HepG2 (cell line): ENCODE data around the gene CERS4. TPM values are rescaled to one million over a fixed set of nuclear protein-coding genes. Genes with fewer than 3 reads are reported as not detected.

Experiments used
- ARNTL ChIP-seq: sonication (generic); formaldehyde crosslinking; IDR thresholded peaks from 2 replicates; pipeline ENCODE4 v1.4.0; 2020; ENCODE audit warnings: mild to moderate bottlenecking, missing genetic modification reagents
- DRAP1 ChIP-seq: IDR thresholded peaks from 2 replicates; pipeline ENCODE4 v1.6.1; 2016; ENCODE audit warnings: missing genetic modification reagents, missing compliant biosample characterization
- EP300 ChIP-seq, 3 experiments: sonication (generic) in 1 of 3; formaldehyde crosslinking in 1 of 3; IDR thresholded peaks; 2 replicates each; pipeline versions ENCODE4 v1.5.1 to v1.6.1; 2011 to 2020; ENCODE audit warnings: low read depth in 2 of 3, low read length in 2 of 3, borderline replicate concordance in 1 of 3, improper control_type of control experiment in 1 of 3, mild to moderate bottlenecking in 1 of 3, missing genetic modification reagents in 1 of 3, moderate library complexity in 1 of 3
- FOXA3 ChIP-seq: IDR thresholded peaks from 2 replicates; pipeline ENCODE4 v1.6.1; 2016; ENCODE audit warnings: missing genetic modification reagents, missing compliant biosample characterization
- FOXO1 ChIP-seq: sonication (generic); formaldehyde crosslinking; IDR thresholded peaks from 2 replicates; pipeline ENCODE4 v1.4.0; 2020; ENCODE audit warnings: missing genetic modification reagents
- FOXP1 ChIP-seq, 2 experiments: fragments of 450-650 bp in 1 of 2; IDR thresholded peaks; 2 replicates each; pipeline ENCODE4 v1.6.1; 2017 to 2018; ENCODE audit warnings: antibody characterized with exemption in 1 of 2
- HNRNPK ChIP-seq: fragments of 200-400 bp; formaldehyde crosslinking; IDR thresholded peaks from 2 replicates; pipeline ENCODE4 v1.6.1; 2018; ENCODE audit warnings: low read length, low read depth, moderate library complexity, mild to moderate bottlenecking; ENCODE audit not compliant: poor library complexity, severe bottlenecking
- MAZ ChIP-seq, 2 experiments: sonication (generic) in 1 of 2; formaldehyde crosslinking in 1 of 2; IDR thresholded peaks; 2 replicates each; pipeline versions ENCODE4 v1.5.0 to v1.6.1; 2012 to 2020; ENCODE audit warnings: low read depth in 2 of 2, mild to moderate bottlenecking in 2 of 2, borderline replicate concordance in 1 of 2, improper control_type of control experiment in 1 of 2, low read length in 1 of 2, missing genetic modification reagents in 1 of 2, moderate library complexity in 1 of 2
- MED13 ChIP-seq: sonication (generic); formaldehyde crosslinking; IDR thresholded peaks from 2 replicates; pipeline ENCODE4 v1.5.0; 2020; ENCODE audit warnings: missing genetic modification reagents
- MEF2D ChIP-seq: sonication (generic); formaldehyde crosslinking; IDR thresholded peaks from 2 replicates; pipeline ENCODE4 v1.5.1; 2020; ENCODE audit warnings: mild to moderate bottlenecking, missing genetic modification reagents
- MTERF4 ChIP-seq: sonication (generic); formaldehyde crosslinking; IDR thresholded peaks from 2 replicates; pipeline ENCODE4 v1.8.0; 2023; ENCODE audit warnings: mild to moderate bottlenecking, missing genetic modification reagents
- MYC ChIP-seq: sonication (generic); formaldehyde crosslinking; IDR thresholded peaks from 2 replicates; pipeline ENCODE4 v1.9.0; 2021; ENCODE audit warnings: missing genetic modification reagents, borderline replicate concordance
- NR2F6 ChIP-seq, 2 experiments: IDR thresholded peaks; 2 replicates each; pipeline ENCODE4 v1.6.1; 2016; ENCODE audit warnings: antibody characterized with exemption in 1 of 2, mild to moderate bottlenecking in 1 of 2
- PHF21A ChIP-seq: sonication (generic); formaldehyde crosslinking; IDR thresholded peaks from 2 replicates; pipeline ENCODE4 v1.5.0; 2020; ENCODE audit warnings: mild to moderate bottlenecking, missing genetic modification reagents
- POLR2A ChIP-seq, 2 experiments: IDR thresholded peaks; 2 replicates each; pipeline ENCODE4 v1.6.1; 2011; ENCODE audit warnings: low read depth in 2 of 2, low read length in 2 of 2, mild to moderate bottlenecking in 1 of 2, moderate library complexity in 1 of 2; ENCODE audit not compliant: insufficient read depth in 1 of 2
- POLR2G ChIP-seq: fragments of 200-400 bp; formaldehyde crosslinking; IDR thresholded peaks from 2 replicates; pipeline ENCODE4 v1.6.1; 2018; ENCODE audit warnings: mild to moderate bottlenecking, low read depth, low read length, moderate library complexity
- RBFOX2 ChIP-seq: fragments of 200-400 bp; formaldehyde crosslinking; IDR thresholded peaks from 2 replicates; pipeline ENCODE4 v1.6.1; 2017; ENCODE audit warnings: low read depth, mild to moderate bottlenecking, low read length
- RXRA ChIP-seq: sonication (generic); formaldehyde crosslinking; IDR thresholded peaks from 2 replicates; pipeline ENCODE4 v1.5.1; 2020; ENCODE audit warnings: missing genetic modification reagents
- SALL1 ChIP-seq: sonication (generic); formaldehyde crosslinking; IDR thresholded peaks from 2 replicates; pipeline ENCODE4 v1.8.0; 2022; ENCODE audit warnings: mild to moderate bottlenecking, missing genetic modification reagents
- SALL2 ChIP-seq: sonication (generic); formaldehyde crosslinking; IDR thresholded peaks from 2 replicates; pipeline ENCODE4 v1.8.1; 2023; ENCODE audit warnings: mild to moderate bottlenecking, missing genetic modification reagents, inconsistent platforms
- SIN3A ChIP-seq: IDR thresholded peaks from 2 replicates; pipeline ENCODE4 v1.6.1; 2011; ENCODE audit warnings: low read depth, mild to moderate bottlenecking, control low read depth, low read length, borderline replicate concordance
- SP1 ChIP-seq, 2 experiments: fragments of 450-650 bp in 1 of 2; sonication (generic) in 1 of 2; formaldehyde crosslinking in 1 of 2; IDR thresholded peaks; 2 replicates each; pipeline versions ENCODE4 v1.4.0 to v1.6.1; 2016 to 2020; ENCODE audit warnings: missing genetic modification reagents in 1 of 2
- SP4 ChIP-seq: sonication (generic); formaldehyde crosslinking; IDR thresholded peaks from 2 replicates; pipeline ENCODE4 v1.8.1; 2023; ENCODE audit warnings: mild to moderate bottlenecking, missing genetic modification reagents
- ZC3H13 ChIP-seq: sonication (generic); formaldehyde crosslinking; IDR thresholded peaks from 2 replicates; pipeline ENCODE4 v1.8.1; 2023; ENCODE audit warnings: mild to moderate bottlenecking, missing genetic modification reagents, moderate library complexity
- ZMAT5 ChIP-seq: sonication (generic); formaldehyde crosslinking; IDR thresholded peaks from 2 replicates; pipeline ENCODE4 v1.5.0; 2020; ENCODE audit warnings: mild to moderate bottlenecking, low read depth, missing genetic modification reagents, borderline replicate concordance
- ZMYM3 ChIP-seq: sonication (generic); formaldehyde crosslinking; IDR thresholded peaks from 2 replicates; pipeline ENCODE4 v1.5.1; 2020; ENCODE audit warnings: mild to moderate bottlenecking, missing genetic modification reagents
- polyA plus RNA-seq, 8 experiments: library from polyadenylated mRNA; depleted of rRNA in 3 of 8; stranded (reverse) in 7 of 8; unstranded in 1 of 8; fragments of >200 nt; fragmentation: Illumina TruSeq in 4 of 8; extraction: Trizol in 4 of 8; gene quantifications; 2 replicates each; pipeline versions ENCODE4 v1.2.1 to v1.2.3, GENCODE V29; 2011 to 2016; ENCODE audit warnings: low read depth in 4 of 8, missing spikeins in 1 of 8, mixed read lengths in 1 of 8; ENCODE audit not compliant: insufficient read depth in 1 of 8
- total RNA-seq, 5 experiments: library from RNA; depleted of rRNA; stranded (reverse); fragments of >200 nt; fragmentation: Illumina TruSeq; extraction: Trizol; gene quantifications; 2 replicates each; pipeline ENCODE4 v1.2.3, GENCODE V29; 2016; ENCODE audit warnings: low read depth in 1 of 5
- TF ChIP-seq, protein P1 (sequence below): sonication (generic); formaldehyde crosslinking; IDR thresholded peaks from 2 replicates; pipeline ENCODE4 v1.5.0; 2020; ENCODE audit warnings: missing genetic modification reagents

Gene CERS4
- total and polyA plus RNA-seq, 2 of the 13 experiments (the other 11 are each of a cell fraction or from before 2014, with no cell fraction given), result 74.7 to 83.5 TPM

DNA sequence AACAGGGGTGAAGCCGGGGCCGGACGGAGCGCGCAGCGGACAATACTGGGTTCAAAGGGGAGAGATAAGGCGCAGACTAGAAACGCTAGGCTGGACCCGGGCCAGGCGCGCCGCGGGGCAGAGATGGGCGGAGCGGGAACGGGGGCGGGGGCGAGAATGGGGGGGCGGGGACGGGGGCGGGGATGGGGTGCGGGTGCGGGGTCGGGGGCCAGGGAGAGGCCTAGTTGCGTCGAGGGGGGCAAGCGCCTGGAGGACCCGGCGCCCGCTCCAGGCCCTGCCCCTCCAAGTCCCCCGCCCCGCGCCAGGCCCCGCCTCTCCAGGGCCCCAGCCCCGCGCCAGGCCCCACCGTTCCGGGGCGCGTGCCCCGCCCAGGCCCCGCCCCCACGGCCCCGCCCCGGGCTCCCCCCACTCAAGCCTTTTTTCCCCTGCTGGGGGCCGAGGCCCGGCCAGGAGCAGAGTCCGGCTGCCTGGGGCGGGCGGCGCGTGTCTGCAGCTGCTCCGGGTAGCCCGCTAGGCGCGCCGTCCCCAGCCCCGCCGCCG is at the start of gene CERS4 (continued):
- TF ChIP-seq POLR2A (IDR thresholded peaks at IDR 0.05; ENCODE audit: insufficient read depth in 1 of 2, low read depth in 2 of 2, low read length in 2 of 2) (peak in 1 of 2 experiments; percentile 90; a peak in 2 of 4 replicates), ZC3H13 (CRISPR knock-in tag) (peak; percentile 7; the same call in 1 of the 2 replicates), PHF21A (CRISPR knock-in tag) (peak; percentile 66; the same call in 1 of the 2 replicates), MYC (CRISPR knock-in tag) (peak; percentile 5; the same call in 1 of the 2 replicates), SIN3A (peak; percentile 53; the same call in 1 of the 2 replicates), MEF2D (0 out of 2 replicates have a peak, but pooled peaks have one; percentile 4), MAZ (IDR thresholded peaks at IDR 0.05; ENCODE audit: borderline replicate concordance, low read depth, low read length) (0 out of 2 replicates have a peak, but pooled peaks have one; percentile 59), MAZ (CRISPR knock-in tag; IDR thresholded peaks at IDR 0.05; ENCODE audit: low read depth) (peak; percentile 86), ZMYM3 (CRISPR knock-in tag) (peak; percentile 55; the same call in 1 of the 2 replicates), MTERF4 (CRISPR knock-in tag) (no peak), RXRA (CRISPR knock-in tag) (peak; percentile 79; the same call in 1 of the 2 replicates), RBFOX2 (peak; percentile 49; the same call in 1 of the 2 replicates), FOXA3 (CRISPR knock-in tag) (0 out of 2 replicates have a peak, but pooled peaks have one; percentile 10), SALL1 (CRISPR knock-in tag) (peak; percentile 5; the same call in 1 of the 2 replicates), SP1 (IDR thresholded peaks at IDR 0.05) (no peak), SP1 (CRISPR knock-in tag; IDR thresholded peaks at IDR 0.05) (peak; percentile 35; the same call in 1 of the 2 replicates), ZMAT5 (CRISPR knock-in tag) (no peak), DRAP1 (CRISPR knock-in tag) (peak; percentile 58; the same call in 1 of the 2 replicates), HNRNPK (peak; percentile 41), POLR2G (peak; percentile 67), NR2F6 (IDR thresholded peaks at IDR 0.05) (peak; percentile 63; the same call in 1 of the 2 replicates), NR2F6 (CRISPR knock-in tag; IDR thresholded peaks at IDR 0.05) (peak; percentile 65), FOXO1 (CRISPR knock-in tag) (0 out of 2 replicates have a peak, but pooled peaks have one; percentile 23), EP300 (IDR thresholded peaks at IDR 0.05; ENCODE audit: low read depth in 2 of 2, low read length in 2 of 2) (peak in 1 of 2 experiments; percentile 56; a peak in 1 of 4 replicates), EP300 (CRISPR knock-in tag; IDR thresholded peaks at IDR 0.05; ENCODE audit: borderline replicate concordance) (no peak), MED13 (CRISPR knock-in tag) (0 out of 2 replicates have a peak, but pooled peaks have one; percentile 5), SALL2 (no peak), FOXP1 (IDR thresholded peaks at IDR 0.05) (no peak), FOXP1 (CRISPR knock-in tag; IDR thresholded peaks at IDR 0.05) (peak; percentile 9; the same call in 1 of the 2 replicates), SP4 (CRISPR knock-in tag) (peak; percentile 61), ARNTL (CRISPR knock-in tag) (no peak)
- TF ChIP-seq, protein P1, sequence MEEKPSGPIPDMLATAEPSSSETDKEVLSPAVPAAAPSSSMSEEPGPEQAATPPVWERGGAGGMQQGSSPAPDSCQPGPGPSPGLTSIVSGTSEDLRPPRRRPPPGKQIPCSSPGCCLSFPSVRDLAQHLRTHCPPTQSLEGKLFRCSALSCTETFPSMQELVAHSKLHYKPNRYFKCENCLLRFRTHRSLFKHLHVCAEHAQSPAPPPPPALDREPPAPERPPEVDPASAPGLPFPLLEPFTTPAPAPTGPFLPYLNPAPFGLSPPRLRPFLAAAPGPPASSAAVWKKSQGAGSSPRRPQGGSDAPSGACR (CRISPR knock-in tag), result 0 out of 2 replicates have a peak, but pooled peaks have one; percentile 5
